Limb (tissue), 2 donors: ENCODE measurements around the gene PLXNC1.
A peak's percentile ranks its signal among the peaks of the same experiment; 100 is the strongest.
"Not testable (repeated sequence)": the region's sequence is repeated elsewhere in the genome, so short reads cannot be mapped to it uniquely, and the experiment has no call there.

Experiments used
- DNase-seq, 2 donors: peaks; one replicate each; pipeline ENCODE4 v3.0.0-alpha.2; 2016; ENCODE audit errors: extremely low spot score in 2 of 2

Gene PLXNC1

DNA sequence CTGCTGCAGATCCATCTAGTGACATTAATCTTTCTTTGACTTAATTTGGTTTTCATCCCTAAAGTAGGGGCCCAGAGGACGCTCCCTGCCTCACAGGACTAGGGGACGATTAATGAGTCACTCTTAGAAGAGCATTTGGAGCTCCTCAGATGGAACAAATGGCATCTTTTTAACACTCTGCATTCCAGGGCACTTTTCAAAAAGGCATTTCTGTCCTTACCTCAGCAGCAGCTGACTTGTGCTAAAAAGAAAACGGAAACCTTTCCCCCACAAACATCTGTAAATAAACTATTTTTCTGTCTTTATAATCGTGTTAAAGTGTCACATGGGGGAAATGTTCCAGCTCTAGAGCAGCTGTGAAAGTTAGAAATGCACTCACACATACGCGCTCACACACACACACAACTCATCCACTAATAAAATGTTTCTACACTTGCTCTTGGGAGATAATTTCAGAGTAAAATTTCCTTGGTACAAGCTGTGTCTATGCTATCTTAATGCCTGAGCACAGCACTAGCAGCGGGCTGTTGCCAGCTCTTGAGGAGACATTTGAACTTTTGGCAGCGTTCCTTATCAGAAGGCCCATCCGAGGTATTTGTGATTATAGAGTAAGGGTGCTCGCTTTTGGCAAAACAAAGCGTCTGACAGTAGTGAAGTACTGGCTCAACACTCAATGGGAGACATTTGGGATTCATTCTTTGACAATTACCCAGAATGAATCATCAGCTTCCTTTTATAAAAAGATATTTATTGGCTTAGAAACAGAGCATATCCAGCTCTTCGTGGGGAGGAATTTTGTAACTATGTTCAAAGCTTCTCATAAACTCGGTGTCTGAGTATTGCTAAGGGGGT, 141.3 kb downstream of the PLXNC1 start:
- peak in 1 of 2 donors; percentile 50 for DNase-seq

DNA sequence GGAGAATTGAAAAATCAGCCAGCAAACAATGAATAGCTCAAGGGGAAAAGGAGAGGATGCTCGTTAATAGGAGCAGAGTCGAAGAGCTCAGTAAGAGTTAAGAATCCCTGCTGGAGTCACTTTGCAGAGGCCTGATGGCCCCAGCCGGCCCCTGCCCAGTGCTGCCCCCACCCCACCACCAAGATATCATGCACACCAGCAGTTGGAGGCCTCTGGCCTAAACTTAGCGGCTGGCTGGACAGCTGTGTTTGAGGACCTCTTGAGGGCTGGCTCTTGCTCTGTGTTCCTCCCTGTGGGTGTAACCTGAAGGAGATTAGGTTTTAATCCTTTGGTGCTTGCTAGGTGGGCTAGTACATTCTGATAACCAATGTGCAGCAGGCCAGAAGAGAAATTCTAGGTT, 142.0 kb downstream of the PLXNC1 start:
- DNase-seq = peak in 1 of 2 donors; percentile 27

DNA sequence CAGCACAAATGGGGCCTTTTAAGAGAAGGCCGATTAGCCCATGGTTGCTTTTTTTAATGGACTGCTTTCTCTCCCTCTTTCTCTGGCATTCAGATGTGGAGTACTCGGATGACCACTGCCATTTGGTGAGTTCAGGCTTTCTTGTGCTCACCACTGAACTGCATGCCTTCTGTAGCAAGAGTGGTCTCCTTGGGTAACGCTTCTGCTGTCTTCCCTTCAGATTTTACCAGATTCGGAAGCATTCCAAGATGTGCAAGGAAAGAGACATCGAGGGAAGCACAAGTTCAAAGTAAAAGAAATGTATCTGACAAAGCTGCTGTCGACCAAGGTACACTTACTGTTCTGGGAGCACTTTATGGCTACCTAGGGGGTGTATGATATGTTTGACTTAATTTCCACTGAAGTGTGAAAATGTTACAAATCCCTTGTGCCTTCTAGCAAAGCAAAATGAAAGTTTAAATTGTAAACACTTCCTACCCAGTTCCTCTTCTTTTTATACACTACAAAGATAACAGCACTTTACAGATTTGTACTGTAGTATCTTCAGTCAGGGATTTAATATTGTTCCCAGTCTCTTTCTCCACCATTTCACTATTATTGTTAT, 148.8 kb downstream of the PLXNC1 start:
- DNase-seq = no peak

DNA sequence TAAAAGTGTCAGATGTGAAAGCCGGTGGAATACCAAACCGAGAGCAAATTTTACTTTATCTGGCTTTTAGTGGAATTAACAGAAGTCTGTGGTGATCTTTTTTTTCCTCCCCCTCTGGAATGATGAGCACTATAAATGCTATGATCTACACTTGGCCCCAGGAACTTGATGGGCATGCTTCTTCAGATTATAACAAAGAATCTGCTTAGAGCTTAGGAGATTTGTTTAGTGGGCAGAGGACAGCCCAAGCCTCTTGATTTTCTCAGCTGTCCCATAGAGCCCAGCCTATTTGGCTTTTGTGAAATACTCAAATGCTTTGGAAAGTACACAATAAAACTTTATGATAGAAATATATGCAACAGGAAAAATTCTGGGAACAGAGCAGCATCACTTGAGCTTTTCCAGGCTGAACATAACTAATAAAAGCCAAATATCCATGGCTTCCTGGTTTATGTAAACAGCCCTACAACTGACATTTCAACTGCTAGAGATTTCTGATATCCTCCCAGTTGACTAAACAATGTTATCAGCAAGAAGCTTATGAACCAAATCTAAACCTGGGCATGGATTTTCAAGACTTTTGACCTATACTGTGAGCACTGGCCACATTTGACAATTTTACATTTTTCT, 149.6 kb downstream of the PLXNC1 start:
- no peak for DNase-seq

DNA sequence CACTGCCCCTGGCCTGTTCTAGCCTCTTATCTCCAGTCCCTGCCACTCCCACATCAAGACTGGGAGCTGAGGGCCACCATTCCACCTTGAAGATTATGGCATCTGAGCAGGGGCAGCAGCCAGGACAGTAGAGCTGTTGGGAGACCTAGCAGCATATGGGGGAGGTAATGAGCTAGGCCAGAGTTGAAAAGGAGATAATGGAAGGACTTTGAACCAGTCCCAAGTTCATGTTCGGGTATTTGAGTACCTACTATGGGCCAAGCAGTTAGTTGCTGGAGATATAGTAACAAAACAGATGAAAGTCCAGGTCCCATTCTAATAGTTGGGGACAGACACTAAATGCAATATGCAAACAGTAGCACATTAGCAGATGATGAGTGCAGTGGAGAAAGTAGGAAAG, 151.5 kb downstream of the PLXNC1 start:
- DNase-seq = no peak

DNA sequence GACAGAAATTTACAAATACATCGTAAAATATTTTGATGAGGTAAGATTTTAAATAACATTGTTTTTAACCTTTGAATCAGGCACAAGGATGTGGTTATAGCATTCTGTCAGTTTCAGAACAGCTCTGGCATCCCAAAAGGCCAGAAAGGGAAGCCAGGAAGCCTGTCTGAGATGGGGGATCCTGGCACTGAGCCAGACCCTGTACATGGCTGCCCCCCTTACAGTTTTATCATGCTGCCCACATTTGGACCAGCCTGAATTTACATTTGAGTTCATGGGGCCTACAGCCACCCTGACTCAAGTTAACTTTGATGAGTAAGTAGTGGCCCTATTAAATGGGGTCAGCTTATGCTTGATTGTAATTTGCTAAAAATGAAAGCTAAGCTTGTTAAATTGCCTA, 155.6 kb downstream of the PLXNC1 start:
- no peak for DNase-seq

DNA sequence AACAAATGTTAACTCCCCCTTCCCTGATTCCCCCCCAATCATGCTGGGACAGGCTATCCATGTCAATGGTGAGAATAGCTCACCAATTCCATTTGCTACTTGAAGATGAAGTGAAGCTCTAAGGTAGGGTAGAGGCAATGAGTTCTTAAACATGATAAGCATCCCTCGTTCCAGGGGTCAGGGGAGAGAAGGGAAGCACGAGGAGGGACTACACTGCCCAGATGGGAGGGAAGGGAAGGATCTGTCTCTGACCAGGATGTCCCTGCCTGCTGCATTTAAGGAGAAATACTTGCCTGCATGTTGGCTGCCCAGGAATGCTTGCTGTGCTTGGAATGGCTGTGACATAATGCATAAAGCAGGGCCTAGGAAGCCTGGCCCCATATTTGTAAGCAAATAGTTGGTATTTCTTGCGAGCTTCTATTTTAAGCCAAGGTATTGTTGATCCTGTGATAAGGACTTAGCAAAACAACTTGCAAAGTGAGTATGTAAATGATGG, 156.2 kb downstream of the PLXNC1 start:
- no peak for DNase-seq

DNA sequence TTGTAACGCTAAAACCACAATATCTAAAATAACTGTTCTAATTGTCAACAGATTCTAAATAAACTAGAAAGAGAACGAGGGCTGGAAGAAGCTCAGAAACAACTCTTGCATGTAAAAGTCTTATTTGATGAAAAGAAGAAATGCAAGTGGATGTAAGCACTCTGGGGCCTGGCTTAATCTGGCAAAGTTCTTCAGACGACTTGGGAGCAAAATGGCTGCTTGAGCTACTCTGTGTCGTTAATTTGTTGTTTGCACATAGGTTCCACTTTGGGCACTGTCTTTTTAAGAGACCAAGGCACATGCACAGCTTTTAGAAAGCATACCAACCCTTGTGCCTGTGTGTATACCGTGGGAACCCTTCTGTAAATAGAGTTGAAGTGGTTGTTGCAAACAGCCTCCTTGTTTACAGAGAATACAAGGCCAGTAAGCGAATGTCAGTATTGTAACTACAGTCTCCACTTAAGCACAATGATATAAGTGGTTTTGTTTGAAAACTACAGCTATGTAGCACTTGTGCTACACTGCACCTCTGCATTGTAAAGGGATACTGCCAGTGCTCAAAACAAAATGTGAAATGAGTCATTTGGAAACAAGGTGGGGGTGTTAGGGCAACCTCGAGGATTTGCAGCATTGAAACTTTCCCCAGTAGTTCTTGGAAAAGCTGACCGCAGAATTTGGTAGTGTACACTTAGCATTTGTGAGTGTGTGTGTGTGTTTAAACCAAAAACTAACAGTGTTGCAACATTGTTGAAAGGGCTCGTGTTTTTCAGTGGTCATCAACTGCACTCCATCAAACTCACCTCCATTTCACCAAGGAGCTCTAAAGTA, 157.0 kb downstream of the PLXNC1 start:
- no peak for DNase-seq

DNA sequence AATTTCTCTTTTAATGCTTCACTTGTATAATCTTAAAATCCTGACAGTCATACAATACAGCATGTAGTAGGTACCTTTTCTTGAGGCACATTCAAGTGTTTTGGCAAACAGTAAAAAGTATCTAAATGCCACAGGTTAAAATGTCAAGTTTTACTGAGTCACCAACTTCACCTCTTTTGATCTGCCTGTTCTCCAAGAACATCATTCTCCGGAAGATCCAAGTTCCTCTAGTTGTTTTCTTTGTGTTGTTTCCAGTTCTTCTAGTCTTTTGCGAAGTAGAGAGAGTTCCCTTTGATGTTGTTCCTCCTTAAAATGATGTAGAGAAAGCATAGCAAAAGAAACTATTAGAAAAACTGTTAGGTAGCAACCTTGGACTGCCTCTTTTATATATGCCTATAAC, 160.2 kb downstream of the PLXNC1 start:
- DNase-seq = no peak

DNA sequence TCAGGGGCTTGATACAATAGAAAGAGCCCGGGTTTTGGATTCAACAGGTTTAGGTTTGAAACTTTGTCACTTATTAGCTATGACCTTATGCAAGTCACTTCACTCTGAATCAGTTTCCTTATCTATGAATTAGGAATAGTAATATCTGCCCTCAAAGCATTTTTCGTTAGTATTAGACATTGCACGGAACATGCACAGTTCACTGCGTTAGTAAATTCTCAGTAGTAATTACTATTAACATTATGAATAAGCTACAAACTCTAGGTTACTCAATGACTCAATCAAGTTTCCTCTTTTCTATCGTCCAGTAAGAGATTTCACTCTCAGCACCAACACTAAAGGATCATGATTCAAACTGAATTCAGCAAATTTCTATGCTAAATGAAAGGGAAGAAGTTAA, 161.0 kb downstream of the PLXNC1 start:
- no peak for DNase-seq

DNA sequence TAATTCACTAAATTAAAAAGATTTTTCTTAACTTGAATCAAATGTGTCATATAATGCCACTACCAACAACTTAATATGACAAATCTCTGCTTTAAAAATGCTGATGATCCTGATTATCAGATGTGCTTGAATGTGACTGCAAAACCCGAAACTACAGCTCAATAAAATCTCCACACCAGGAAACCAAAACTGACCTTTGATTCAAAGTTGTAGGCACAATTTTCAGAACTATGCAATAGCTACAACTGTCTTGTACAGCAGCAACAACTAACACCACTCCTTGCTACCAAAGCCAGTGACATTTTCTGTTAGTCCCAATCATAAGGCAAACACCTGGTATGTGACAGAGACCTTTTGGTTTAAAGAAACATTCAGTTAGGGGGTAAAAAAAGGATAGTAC, 164.0 kb downstream of the PLXNC1 start:
- DNase-seq = no peak

DNA sequence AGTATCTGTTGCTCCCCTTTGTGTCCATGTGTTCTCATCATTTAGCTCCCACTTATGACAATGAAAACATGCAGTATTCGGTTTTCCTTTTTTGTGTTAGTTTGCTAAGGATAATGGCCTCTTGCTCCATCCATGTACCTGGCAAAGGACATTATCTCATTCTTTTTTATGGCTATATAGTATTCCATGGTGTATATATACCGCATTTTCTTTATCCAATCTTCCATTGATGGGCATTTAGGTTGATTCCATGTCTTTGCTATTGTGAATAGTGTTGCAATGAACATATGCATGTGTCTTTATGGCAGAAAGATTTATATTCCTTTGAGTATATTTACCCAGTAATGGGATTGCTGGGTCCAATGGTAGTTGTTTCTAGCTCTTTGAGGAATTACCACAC, 168.2 kb downstream of the PLXNC1 start:
- DNase-seq = not testable (repeated sequence)

DNA sequence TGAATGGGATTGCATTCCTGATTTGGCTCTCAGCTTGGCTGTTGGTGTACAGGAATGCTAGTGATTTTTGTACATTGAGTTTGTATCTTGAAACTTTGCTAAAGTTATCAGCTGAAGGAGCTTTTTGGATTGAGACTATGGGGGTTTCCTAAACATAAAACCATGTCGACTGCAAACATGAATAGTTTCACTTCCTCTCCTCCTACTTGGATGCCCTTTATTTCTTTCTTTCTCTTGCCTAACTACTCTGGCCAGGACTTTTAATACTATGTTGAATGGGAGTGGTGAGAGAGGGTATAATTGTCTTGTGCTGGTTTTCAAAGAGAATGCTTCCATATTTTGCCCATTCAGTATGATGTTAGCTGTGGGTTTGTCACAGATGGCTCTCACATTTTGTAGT, 169.8 kb downstream of the PLXNC1 start:
- no peak for DNase-seq

DNA sequence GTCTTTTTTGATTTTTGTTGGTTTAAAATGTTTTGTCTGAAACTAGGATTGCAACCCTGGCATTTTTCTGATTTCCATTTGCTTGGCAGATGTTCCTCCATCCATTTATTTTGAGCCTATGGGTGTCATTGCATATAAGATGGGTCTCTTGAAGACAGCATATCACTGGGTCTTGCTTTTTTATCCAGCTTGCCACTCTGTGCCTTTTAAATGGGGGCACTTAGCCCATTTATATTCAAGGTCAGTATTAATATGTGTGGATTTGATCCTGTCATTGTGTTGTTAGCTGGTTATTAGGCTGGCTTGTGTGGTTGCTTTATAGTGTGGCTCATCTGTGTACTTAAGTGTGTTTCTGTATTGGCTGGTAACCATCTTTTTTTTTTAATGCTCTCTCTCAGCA, 171.7 kb downstream of the PLXNC1 start:
- no peak for DNase-seq

DNA sequence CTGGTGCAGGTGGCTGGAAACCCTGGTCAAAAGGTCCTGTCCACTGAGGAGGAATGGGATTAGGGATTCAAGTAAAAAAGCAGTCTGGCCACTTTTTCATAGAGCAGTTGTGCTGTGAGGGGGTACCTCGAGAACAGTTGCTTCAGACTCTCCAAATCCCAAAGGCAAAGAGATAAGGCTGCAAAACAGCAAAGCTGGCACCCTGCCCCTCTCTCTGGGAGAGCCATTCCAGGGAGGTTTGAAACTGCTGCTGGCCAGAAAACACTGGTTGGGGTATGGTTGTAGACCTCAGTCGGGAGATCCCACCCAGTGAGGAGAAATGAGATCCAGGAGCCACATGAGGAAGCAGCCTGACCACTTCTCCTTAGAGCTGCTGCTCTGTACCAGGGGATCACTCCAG, 174.0 kb downstream of the PLXNC1 start:
- no peak for DNase-seq

DNA sequence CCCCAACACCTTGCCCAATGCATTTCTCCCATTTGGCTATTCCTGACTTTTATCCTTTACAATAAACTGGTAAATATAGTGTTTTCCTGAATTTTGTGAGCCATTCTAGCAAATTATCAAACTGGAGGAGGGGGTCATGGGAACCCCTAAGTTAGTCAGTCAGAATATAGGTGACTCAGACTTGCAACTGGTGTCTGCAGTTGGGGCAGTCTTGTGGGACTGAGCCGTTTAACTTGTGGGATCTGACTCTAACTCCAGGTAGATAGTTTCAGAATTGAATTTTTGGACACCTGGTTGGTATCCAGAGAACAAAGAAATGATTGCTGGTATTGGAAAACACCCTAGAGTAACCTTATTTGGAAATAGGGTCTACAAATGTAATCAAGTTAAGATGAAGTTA, 177.9 kb downstream of the PLXNC1 start:
- DNase-seq = no peak

DNA sequence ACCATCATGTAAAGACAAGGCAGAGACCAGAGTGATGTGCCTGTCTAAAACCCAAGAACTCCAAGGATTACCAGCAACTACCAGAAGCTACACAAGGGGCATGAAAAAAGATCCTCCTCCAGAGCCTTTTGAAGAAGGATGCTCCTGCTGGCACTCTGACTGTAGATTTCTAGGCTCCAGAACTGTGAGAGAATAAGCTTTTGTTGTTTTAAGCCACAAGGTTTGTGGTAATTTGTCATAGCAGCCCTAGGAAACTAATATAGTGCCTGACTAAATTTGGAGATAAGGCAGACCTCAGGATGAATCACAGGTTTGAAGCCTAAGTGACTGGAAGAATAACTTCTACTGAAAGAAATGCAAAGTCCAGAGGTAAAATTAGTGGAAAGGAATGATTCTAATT, 178.3 kb downstream of the PLXNC1 start:
- no peak for DNase-seq

DNA sequence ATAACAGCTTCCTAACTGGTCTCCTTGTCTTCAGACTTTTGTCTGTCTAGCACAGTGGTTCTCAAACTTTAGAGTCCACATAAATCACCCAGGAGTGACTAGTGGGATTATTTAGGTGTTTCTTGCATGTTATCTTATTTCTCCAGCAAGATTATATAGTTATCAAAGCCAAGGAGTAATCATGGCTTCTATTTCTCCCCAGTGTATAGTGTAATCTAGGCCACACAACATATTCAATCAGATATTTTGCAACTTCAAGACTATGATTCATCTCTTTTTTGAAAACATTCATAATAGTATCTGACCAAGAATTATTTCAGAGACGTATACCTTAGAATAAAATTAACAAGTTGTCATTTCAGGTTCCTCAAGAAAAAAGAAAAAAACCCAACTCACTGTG, 179.4 kb downstream of the PLXNC1 start:
- DNase-seq = no peak

DNA sequence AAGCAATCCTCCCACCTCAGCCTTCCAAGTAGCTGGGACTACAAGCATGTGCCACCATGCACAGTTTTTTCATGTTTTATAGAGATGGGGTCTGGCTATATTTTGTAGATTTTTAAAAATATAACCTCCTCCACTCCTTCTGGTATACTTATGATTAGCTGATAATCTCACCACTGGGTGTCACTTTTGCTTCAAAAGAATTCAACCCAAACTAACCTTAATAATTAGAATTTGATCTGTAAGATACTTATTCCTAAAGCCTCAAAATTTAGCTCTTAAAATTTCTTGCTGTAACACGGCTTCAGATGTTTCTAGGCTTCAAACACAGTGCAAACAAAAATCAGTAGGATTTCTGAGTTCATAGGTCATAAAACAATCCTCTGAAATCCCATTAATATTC, 181.0 kb downstream of the PLXNC1 start:
- no peak for DNase-seq

DNA sequence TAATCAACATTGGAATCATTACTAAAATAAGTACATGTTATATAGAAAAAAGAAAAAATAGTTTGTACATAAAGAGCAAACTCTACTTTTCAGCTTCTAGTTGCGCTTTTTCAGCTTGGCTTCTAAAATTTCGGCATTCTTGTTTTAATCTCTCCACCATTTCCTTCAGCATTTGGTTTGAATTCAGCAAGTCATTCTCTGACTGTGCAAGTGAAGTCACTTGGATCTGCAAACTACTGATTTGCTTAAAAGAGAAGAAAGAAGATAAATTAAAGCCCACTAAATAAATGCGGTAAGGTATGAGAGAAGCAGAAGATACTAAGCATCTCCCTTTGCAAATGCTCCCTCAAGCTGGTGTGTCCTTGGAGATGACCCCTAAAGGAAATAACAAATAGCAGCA, 185.0 kb downstream of the PLXNC1 start:
- no peak for DNase-seq

DNA sequence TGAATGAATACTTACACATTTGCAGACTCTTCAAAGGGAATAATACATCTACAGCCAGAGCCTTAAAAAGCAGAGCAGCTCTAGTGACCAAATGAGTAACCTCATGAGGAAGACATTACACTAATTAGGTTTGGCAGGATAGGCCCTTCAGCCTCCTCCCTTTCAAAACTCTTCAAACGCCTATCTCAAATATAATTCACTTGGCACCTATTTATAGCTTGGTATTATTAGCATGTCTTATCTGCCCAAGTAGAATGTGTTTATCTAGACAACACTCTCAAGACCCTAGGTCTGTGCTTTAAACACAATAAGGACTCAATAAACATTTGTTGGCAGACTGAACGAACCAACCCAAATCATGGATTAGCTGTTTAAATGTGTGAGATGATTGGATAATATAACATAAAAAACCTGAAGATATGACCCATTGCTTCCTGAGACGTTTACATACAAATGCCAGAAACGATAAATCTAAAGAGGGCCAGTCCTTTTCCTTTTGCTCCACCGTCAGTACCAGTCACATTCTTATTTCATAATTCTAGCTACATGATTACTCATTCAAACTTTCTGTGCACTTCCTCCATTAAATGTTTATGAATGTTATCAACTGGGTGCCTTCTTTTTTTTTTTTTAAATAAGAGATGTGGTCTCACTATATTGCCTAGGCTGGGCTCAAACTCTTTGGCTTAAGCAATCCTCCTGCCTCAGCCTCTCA, 188.0 kb downstream of the PLXNC1 start:
- no peak for DNase-seq
